IPS-NIHi11 (cell line): Measurements from ENCODE around the gene FUT8.
"Not testable (repeated sequence)": the region's sequence is repeated elsewhere in the genome, so short reads cannot be mapped to it uniquely, and the experiment has no call there.

Source experiments
- DNase-seq: peaks from one replicate; pipeline ENCODE4 v3.0.0; 2012; ENCODE audit warnings: mixed read lengths, low spot score

The FUT8 gene

DNA sequence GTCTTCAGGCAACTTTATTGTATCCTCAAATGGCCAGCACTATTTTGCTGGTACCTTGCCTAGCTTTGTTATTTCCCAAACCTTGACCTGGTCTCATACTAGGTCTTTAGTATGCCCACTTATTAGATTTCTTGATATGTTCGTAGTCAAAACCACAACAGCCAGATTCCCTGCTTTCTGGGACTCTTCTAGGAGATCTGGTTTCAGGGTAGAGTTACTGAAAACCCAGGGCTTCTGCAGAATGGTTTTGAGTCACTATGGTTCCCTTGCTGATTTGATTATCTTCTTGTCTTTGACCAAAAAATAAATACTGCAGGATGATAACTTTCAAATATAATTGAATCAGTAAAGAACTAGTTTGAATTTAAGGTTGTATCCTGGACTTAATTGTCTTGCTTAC lies 211.2 kb downstream of the FUT8 start:
- no peak for DNase-seq

GRCh38 chr14:65627315-65627714 lies 214.8 kb downstream of the FUT8 start:
- no peak for DNase-seq

GRCh38 chr14:65628664-65629063 lies 216.1 kb downstream of the FUT8 start:
- no peak for DNase-seq

DNA sequence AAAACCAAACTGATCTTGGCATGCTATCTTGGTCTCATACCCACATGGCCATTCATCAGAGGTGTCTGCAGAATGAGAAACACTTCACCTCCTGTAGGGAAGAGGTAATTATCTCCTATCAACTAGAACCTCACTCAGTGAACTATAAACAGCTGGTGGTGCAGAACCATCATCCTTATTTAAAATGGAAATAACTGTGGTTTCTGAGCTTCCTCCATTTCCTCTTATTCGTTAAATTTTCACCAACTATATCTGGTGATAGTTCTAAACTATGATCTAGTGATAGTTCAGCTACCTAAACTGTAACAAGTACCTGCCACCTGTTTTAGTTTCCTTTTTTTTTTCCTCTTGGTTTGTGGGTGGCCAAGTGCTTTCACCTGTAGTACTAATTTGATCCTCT lies 218.5 kb downstream of the FUT8 start:
- DNase-seq: no peak

DNA sequence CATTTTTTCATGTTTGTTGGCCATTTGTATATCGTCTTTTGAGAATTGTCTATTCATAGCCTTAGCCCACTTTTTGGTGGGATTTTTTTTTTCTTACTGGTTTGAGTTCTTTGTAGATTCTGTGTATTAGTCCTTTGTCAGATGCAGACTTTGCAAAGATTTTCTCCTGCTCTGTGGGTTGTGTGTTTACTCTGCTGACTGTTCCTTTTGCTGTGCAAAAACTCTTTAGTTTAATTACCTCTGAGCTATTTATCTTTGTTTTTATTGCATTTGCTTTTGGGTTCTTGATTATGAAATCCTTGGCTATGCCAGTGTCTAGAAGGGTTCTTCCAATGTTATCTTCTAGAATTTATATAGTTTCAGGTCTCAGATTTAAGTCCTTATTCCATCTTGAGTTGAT lies 220.0 kb downstream of the FUT8 start:
- DNase-seq: no peak

- DNase-seq: not testable (repeated sequence)
Observed at GRCh38 chr14:65633666-65634065, 221.1 kb downstream of the FUT8 start.

DNA sequence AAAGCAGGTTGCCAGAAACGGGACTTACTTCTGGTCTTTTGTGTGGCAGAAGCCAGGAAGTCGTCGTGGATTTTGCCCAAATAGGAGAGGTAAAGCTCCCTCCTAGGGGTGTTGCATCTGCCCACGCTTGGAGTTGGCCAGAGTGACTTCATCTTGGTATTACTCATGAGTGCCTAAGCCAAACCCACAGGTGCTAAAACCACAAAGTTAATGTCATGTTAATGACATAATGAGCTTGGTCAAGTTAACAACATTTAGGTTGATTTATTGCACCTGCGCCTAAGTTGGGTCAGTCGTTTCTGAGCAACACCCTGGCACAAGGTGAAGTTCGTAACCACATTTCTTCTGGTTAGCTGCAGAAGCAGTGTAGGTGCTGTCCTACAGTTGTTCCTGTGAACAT lies 225.2 kb downstream of the FUT8 start:
- peak; percentile 16 for DNase-seq

DNA sequence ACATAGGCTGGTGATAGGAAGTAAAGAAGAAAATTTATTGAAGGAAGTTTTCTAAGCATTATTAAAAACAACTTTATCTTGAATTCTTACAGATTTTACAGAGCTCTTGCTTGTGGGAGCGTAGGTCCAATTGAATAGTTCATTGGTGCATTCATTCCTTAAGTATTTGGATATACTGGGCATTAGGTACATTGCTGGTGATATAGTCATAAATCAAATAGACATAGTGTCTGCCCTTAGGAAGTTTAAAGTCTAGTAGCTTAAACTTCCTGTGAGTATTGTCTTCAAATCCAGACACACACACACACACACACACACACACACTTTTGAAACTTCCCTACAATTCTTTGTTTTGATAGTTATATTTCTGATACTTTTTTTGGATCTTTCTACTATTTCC lies 226.7 kb downstream of the FUT8 start:
- no peak for DNase-seq

DNA sequence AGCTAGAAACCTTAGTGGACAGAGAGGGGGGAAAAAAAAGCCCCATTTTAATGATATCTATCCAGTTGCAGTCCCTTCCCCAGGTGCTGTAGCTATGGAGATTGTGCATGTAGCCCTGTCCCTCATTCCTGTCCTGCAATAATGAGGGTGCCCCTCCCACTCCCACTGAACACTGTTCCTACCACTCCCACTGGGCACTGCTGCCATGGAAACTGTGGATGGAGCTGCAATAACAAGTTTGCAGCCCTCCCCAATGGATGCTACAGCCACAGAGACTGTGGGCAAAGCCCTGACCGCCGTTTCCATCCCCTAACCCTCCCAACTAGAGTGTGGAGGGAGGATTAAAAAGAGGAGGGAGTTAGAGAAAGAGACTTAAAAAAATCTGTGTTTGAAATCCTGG lies 238.3 kb downstream of the FUT8 start:
- no peak for DNase-seq

GRCh38 chr14:65656554-65656953 lies 244.0 kb downstream of the FUT8 start:
- no peak for DNase-seq

DNA sequence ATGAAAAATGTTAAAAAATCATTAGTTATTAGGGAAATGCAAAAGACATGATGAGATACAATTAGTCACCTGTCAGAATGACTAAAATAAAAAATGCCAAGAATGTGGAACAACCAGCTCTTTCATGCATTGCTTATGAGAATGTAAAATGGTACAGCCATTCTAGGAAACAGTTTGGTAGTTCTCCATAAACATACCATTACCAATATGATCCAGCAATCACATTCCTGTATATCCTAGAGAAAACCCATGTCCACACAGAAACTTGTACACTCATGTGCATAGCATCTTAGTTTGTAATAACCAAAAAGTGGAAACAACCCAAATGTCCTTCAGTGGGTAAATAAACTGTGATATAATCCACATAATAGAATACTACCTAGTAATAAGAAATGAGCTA lies 245.7 kb downstream of the FUT8 start:
- no peak for DNase-seq

- DNase-seq: no peak
Observed at GRCh38 chr14:65661865-65662264, 249.3 kb downstream of the FUT8 start.

- DNase-seq: peak; percentile 7
Observed at GRCh38 chr14:65664436-65664835, 251.9 kb downstream of the FUT8 start.

- DNase-seq: no peak
Observed at GRCh38 chr14:65676361-65677014, 264.0 kb downstream of the FUT8 start.

- DNase-seq: no peak
Observed at GRCh38 chr14:65685572-65685971, 273.0 kb downstream of the FUT8 start.

GRCh38 chr14:65686761-65687160 lies 274.2 kb downstream of the FUT8 start:
- peak; percentile 7 for DNase-seq

DNA sequence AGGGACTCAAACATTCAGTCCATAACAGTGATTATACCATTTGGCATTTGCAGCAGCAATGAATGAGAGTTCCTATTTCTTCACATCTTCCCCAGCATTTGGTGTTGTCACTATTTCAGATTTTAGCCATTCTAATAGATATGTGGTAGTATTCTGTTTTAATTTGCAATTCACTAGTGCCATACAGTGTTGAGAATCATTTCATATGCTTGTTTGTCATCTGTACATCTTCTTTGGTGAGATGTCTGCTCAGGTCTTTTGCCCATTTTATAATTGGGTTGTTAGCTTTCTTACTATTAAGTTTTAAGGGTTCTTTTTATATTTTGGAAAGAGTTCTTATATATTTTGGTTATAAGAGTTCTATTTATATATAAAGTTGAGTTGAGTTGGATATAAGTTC lies 276.5 kb downstream of the FUT8 start:
- no peak for DNase-seq

DNA sequence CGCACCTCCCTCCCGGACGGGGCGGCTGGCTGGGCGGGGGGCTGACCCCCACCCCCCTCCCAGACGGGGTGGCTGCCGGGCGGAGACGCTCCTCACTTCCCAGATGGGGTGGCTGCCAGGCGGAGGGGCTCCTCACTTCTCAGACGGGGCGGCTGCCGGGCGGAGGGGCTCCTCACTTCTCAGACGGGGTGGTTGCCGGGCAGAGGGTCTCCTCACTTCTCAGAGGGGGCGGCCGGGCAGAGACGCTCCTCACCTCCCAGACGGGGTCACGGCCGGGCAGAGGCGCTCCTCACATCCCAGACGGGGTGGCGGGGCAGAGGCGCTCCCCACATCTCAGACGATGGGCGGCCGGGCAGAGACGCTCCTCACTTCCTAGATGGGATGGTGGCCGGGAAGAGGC lies 280.0 kb downstream of the FUT8 start:
- not testable (repeated sequence) for DNase-seq

- DNase-seq: no peak
Observed at GRCh38 chr14:65696801-65697200, 284.3 kb downstream of the FUT8 start.

DNA sequence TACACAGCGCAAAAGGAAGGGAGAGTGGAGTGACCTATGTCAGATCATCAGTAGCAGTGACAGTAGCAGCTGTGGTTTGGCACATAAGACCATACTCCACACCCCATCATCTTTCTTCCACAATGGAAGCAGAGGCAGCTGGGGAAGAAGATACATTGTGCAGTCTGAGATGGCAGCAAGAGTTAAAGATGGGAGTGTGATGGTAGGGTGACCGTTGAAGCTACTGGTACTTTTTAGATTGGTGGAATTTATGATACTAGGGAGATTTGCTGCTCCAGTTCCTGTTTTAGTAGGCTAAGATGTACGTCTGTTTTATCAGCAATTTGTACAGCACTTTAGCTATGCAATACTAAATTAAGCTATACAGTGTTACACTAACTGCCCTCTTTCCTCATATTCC lies 291.0 kb downstream of the FUT8 start:
- no peak for DNase-seq

DNA sequence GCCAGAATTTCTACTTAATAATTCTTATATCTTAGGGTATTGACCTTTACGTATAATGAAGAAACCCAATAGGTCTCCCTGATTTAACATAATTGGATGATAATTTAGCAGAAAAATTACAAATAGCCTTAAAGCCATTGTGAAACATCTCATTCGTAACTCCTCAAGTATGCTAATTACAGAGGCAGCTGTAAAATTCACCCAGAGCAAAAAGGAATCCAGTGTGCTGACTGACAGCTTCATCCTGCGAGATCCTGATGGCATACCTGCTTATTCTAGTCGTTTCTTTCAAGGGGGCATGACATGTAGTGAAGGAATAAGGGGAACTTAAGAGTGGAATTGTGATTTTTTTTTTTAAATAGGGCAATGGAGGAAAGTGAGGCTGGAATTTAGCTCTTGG lies 291.5 kb downstream of the FUT8 start:
- peak; percentile 7 for DNase-seq

- no peak for DNase-seq
Observed at GRCh38 chr14:65704437-65704836, 291.9 kb downstream of the FUT8 start.

DNA sequence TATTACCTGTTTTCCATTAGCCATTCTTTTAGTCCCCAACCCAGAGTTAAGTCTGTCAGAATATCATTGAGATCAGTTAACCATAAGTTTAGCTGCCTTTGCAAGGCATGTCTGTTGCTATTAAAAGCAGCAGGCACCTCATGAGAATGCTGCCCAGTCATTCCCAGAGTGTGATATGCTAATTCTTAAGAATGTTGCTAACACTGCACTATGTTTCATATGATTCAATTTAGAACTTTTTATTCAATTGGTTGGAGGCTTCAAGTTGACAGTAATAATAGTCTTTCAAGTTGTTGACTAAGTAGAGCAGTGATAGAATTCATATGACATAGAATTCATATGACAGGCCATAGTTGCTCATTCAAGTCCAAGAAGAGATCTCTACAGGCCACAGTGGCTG lies 292.3 kb downstream of the FUT8 start:
- DNase-seq: no peak

DNA sequence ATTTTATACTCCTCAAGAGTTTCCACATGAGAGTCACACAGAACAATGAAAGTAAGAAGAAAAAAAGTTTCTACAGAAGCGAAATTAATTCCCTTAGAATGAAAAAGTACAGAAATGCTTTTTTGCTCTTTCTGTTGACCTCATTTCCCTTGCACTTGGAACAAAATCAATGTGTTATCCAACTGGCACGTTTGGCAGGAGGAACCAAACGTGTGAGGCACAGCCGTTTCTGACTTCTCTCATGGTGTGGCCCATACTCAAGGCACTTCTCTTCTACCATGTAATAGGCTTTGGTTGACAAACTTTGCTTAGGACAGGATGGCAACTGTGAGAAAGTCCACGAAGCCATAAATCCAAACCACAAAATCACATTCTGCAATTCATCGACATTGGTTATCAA lies 297.0 kb downstream of the FUT8 start:
- DNase-seq: no peak

DNA sequence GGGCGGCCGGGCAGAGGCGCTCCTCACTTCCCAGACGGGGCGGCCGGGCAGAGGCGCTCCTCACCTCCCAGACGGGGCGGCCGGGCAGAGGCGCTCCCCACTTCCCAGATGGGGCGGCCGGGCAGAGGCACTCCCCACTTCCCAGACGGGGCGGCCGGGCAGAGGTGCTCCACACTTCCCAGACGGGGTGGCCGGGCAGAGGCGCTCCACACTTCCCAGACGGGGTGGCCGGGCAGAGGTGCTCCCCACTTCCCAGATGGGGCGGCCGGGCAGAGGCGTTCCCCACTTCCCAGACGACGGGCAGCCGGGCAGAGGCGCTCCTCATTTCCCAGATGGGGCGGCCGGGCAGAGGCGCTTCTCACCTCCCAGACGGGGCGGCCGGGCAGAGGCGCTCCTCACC lies 304.3 kb downstream of the FUT8 start:
- DNase-seq: not testable (repeated sequence)
